Esophagus squamous epithelium (tissue), 4 donors: ENCODE data around the gene CORIN.

Experiments used
- CTCF ChIP-seq, 6 experiments: fragments of 450-650 bp in 4 of 6; fragments of 200-600 bp in 2 of 6; sonication (generic) in 2 of 6; IDR thresholded peaks; one replicate each; pipeline ENCODE4 v1.5.1; 2016 to 2019; ENCODE audit warnings: antibody characterized with exemption in 6 of 6, mild to moderate bottlenecking in 4 of 6, moderate library complexity in 4 of 6
- POLR2A ChIP-seq, 4 donors: fragments of 450-650 bp; IDR thresholded peaks; one replicate each; pipeline ENCODE4 v1.6.1; 2017; ENCODE audit warnings: antibody characterized with exemption in 4 of 4, mild to moderate bottlenecking in 4 of 4, moderate library complexity in 3 of 4

GRCh38 chr4:47840291-47840690 lies 2.4 kb upstream of the CORIN start:
- no peak for TF ChIP-seq CTCF (IDR thresholded peaks at IDR 0.05)
- no peak for TF ChIP-seq POLR2A (IDR thresholded peaks at IDR 0.05)
